H1 (cell line): Measurements from ENCODE around the gene ALS2CL. TPM values are rescaled to one million over a fixed set of nuclear protein-coding genes. Genes with fewer than 3 reads are reported as not detected.
A peak's percentile ranks its signal among the peaks of the same experiment; 100 is the strongest.

Experiments used
- CTCF ChIA-PET: fragments of 300-600 bp; sonication (Branson Sonifier 250); formaldehyde crosslinking; loops from one replicate; lab custom pipeline; 2021; ENCODE audit not compliant: partially characterized antibody; lab: Charles Lee
- POLR2A ChIA-PET: fragments of 300-600 bp; sonication (Branson Sonifier 250); formaldehyde crosslinking; loops from one replicate; lab custom pipeline; 2021; ENCODE audit warnings: inconsistent platforms; ENCODE audit not compliant: partially characterized antibody; lab: Charles Lee
- DNase-seq, 2 experiments: peaks; one replicate each; pipeline versions ENCODE4 v3.0.0 to v3.0.0-alpha.2; 2010 to 2022; ENCODE audit warnings: low spot score in 2 of 2, low read depth in 1 of 2, mixed read lengths in 1 of 2
- FAIRE-seq: peaks from 2 replicates; lab custom pipeline; 2011; peaks lifted over from hg19 to GRCh38; lab: Jason Lieb, UNC
- H2AFZ ChIP-seq: 2 replicates; pipeline ENCODE4 v1.8.1; 2012; ENCODE audit warnings: low read length, inconsistent platforms
- H2AK5ac ChIP-seq: 2 replicates; pipeline ENCODE4 v1.6.1; 2013; ENCODE audit warnings: low read depth, low read length
- H2BK120ac ChIP-seq: replicated peaks from 2 replicates; pipeline ENCODE3; 2013; ENCODE audit warnings: low read depth, low read length, inconsistent platforms
- H2BK12ac ChIP-seq: 2 replicates; pipeline ENCODE4 v1.6.1; 2013; ENCODE audit warnings: low read depth, low read length
- H2BK15ac ChIP-seq: 2 replicates; pipeline ENCODE4 v1.6.1; 2013; ENCODE audit warnings: low read length
- H2BK20ac ChIP-seq: 2 replicates; pipeline ENCODE4 v1.6.1; 2013; ENCODE audit warnings: low read length
- H2BK5ac ChIP-seq: 2 replicates; pipeline ENCODE4 v1.6.1; 2013; ENCODE audit warnings: low read depth, low read length
- H3K14ac ChIP-seq: 2 replicates; pipeline ENCODE4 v1.6.1; 2013; ENCODE audit warnings: inconsistent platforms; ENCODE audit not compliant: insufficient read length
- H3K18ac ChIP-seq: 2 replicates; pipeline ENCODE4 v1.6.1; 2013; ENCODE audit warnings: low read length; ENCODE audit errors: extremely low read depth
- H3K23ac ChIP-seq: 2 replicates; pipeline ENCODE4 v1.6.1; 2013; ENCODE audit warnings: inconsistent platforms; ENCODE audit not compliant: insufficient read length
- H3K23me2 ChIP-seq: 2 replicates; pipeline ENCODE4 v1.6.1; 2013; ENCODE audit warnings: low read depth, low read length
- H3K27ac ChIP-seq: 2 replicates; pipeline ENCODE4 v1.6.1; 2011; ENCODE audit warnings: low read depth, low read length, inconsistent platforms
- H3K27me3 ChIP-seq, 4 experiments: replicated peaks in 1 of 4; 1 replicate in 1 of 4; 2 replicates in 3 of 4; pipeline versions ENCODE4 v1.6.1 to v1.8.1; 2011 to 2013; ENCODE audit warnings: low read length in 3 of 4, mild to moderate bottlenecking in 3 of 4, inconsistent platforms in 2 of 4, mixed read lengths in 2 of 4, moderate library complexity in 1 of 4; ENCODE audit not compliant: control insufficient read depth in 3 of 4, insufficient read depth in 3 of 4; ENCODE audit errors: extremely low read depth in 1 of 4
- H3K36me3 ChIP-seq, 4 experiments: 2 replicates each; pipeline versions ENCODE4 v1.6.1 to v1.8.1; 2011 to 2013; ENCODE audit warnings: mild to moderate bottlenecking in 4 of 4, low read length in 3 of 4, moderate library complexity in 2 of 4, control low read depth in 1 of 4, inconsistent platforms in 1 of 4; ENCODE audit not compliant: insufficient read depth in 4 of 4, control insufficient read depth in 2 of 4
- H3K4ac ChIP-seq: replicated peaks from 2 replicates; pipeline ENCODE3; 2013; ENCODE audit warnings: low read length, low read depth, mixed read lengths, inconsistent platforms; ENCODE audit not compliant: insufficient read length
- H3K4me1 ChIP-seq, 4 experiments: replicated peaks in 1 of 4; 1 replicate in 1 of 4; 2 replicates in 3 of 4; pipeline versions ENCODE4 v1.6.1 to v1.8.1; 2011 to 2013; ENCODE audit warnings: low read length in 3 of 4, inconsistent platforms in 2 of 4, mixed read lengths in 1 of 4; ENCODE audit not compliant: insufficient read depth in 4 of 4, control insufficient read depth in 3 of 4
- H3K4me2 ChIP-seq, 2 experiments: 2 replicates each; pipeline versions ENCODE4 v1.6.1 to v1.8.1; 2011 to 2013; ENCODE audit warnings: low read depth in 2 of 2, low read length in 2 of 2, control low read depth in 1 of 2, inconsistent platforms in 1 of 2, mild to moderate bottlenecking in 1 of 2; ENCODE audit not compliant: insufficient read depth in 1 of 2
- H3K4me3 ChIP-seq, 4 experiments: fragments of 200-600, 300-600 bp in 1 of 4; sonication (generic), shearing (Covaris generic), sonication (Bioruptor Twin) in 1 of 4; 2 replicates each; pipeline versions ENCODE4 v1.5.1 to v1.8.1; 2011 to 2016; ENCODE audit warnings: low read length in 4 of 4, low read depth in 3 of 4, control low read depth in 2 of 4, inconsistent platforms in 2 of 4, mild to moderate bottlenecking in 2 of 4, mixed read lengths in 1 of 4, moderate library complexity in 1 of 4; ENCODE audit not compliant: insufficient read depth in 2 of 4; ENCODE audit errors: extremely low read depth in 1 of 4
- H3K56ac ChIP-seq: replicated peaks from 2 replicates; pipeline ENCODE3; 2013; ENCODE audit warnings: low read depth, mild to moderate bottlenecking, mixed read lengths, low read length, inconsistent platforms; ENCODE audit not compliant: insufficient read length
- H3K79me1 ChIP-seq: 2 replicates; pipeline ENCODE4 v1.6.1; 2013; ENCODE audit warnings: low read depth, low read length, control low read depth
- H3K79me2 ChIP-seq, 2 experiments: 2 replicates each; pipeline versions ENCODE4 v1.6.1 to v1.8.1; 2012 to 2013; ENCODE audit warnings: low read length in 2 of 2, mild to moderate bottlenecking in 2 of 2, inconsistent platforms in 1 of 2; ENCODE audit not compliant: insufficient read depth in 2 of 2, control insufficient read depth in 1 of 2
- H3K9ac ChIP-seq, 4 experiments: replicated peaks in 1 of 4; 1 replicate in 1 of 4; 2 replicates in 3 of 4; pipeline versions ENCODE4 v1.6.1 to v1.8.1; 2011 to 2013; ENCODE audit warnings: low read depth in 3 of 4, low read length in 3 of 4, control low read depth in 2 of 4, mild to moderate bottlenecking in 2 of 4, moderate library complexity in 2 of 4, inconsistent platforms in 1 of 4; ENCODE audit errors: extremely low read depth in 1 of 4
- H3K9me3 ChIP-seq, 2 experiments: 2 replicates each; pipeline versions ENCODE4 v1.6.1 to v1.8.1; 2012 to 2013; ENCODE audit warnings: mild to moderate bottlenecking in 2 of 2, moderate library complexity in 2 of 2, control low read depth in 1 of 2, inconsistent platforms in 1 of 2, low read depth in 1 of 2, low read length in 1 of 2, mixed read lengths in 1 of 2; ENCODE audit not compliant: insufficient read depth in 2 of 2
- H4K20me1 ChIP-seq, 2 experiments: replicated peaks in 1 of 2; 2 replicates each; pipeline versions ENCODE3 to v1.8.1; 2011 to 2013; ENCODE audit warnings: inconsistent platforms in 2 of 2, low read length in 2 of 2, mild to moderate bottlenecking in 1 of 2; ENCODE audit not compliant: insufficient read depth in 2 of 2, control insufficient read depth in 1 of 2
- H4K5ac ChIP-seq: 2 replicates; pipeline ENCODE4 v1.6.1; 2013; ENCODE audit warnings: low read length, low read depth, mixed read lengths, inconsistent platforms; ENCODE audit not compliant: insufficient read length
- H4K8ac ChIP-seq: 2 replicates; pipeline ENCODE4 v1.8.0; 2013; ENCODE audit warnings: mild to moderate bottlenecking, moderate library complexity, low read length, inconsistent platforms; ENCODE audit not compliant: insufficient read depth; ENCODE audit errors: extremely low read depth
- H4K91ac ChIP-seq: replicated peaks from 2 replicates; pipeline ENCODE3; 2013; ENCODE audit warnings: low read length, mixed read lengths, inconsistent platforms; ENCODE audit not compliant: insufficient read length
- BACH1 ChIP-seq: IDR thresholded peaks from 2 replicates; pipeline ENCODE4 v1.6.1; 2012; ENCODE audit warnings: low read length, improper control_type of control experiment
- BCL11A ChIP-seq, 2 experiments: IDR thresholded peaks; one replicate each; pipeline ENCODE4 v1.6.1; 2011; ENCODE audit warnings: low read depth in 2 of 2, low read length in 2 of 2, mild to moderate bottlenecking in 2 of 2
- BRCA1 ChIP-seq: IDR thresholded peaks from 2 replicates; pipeline ENCODE4 v1.6.1; 2012; ENCODE audit warnings: low read depth, low read length, improper control_type of control experiment
- CBX5 ChIP-seq: fragments of 300-800, 300-1000 bp; sonication (generic); IDR thresholded peaks from 2 replicates; pipeline ENCODE4 v1.7.1; 2016; ENCODE audit warnings: antibody characterized with exemption, low read length, low read depth
- CHD1 ChIP-seq: IDR thresholded peaks from 2 replicates; pipeline ENCODE4 v1.6.1; 2012; ENCODE audit warnings: low read depth, low read length, improper control_type of control experiment
- CREB1 ChIP-seq: IDR thresholded peaks from 2 replicates; pipeline ENCODE4 v1.6.1; 2012; ENCODE audit warnings: inconsistent platforms
- GABPA ChIP-seq: IDR thresholded peaks from 2 replicates; pipeline ENCODE4 v1.6.1; 2011; ENCODE audit warnings: mild to moderate bottlenecking, low read length, moderate library complexity, borderline replicate concordance; ENCODE audit not compliant: insufficient read depth
- HDAC2 ChIP-seq, 2 experiments: fragments of 300-600 bp in 1 of 2; sonication (generic) in 1 of 2; IDR thresholded peaks; 2 replicates each; pipeline ENCODE4 v1.6.1; 2011 to 2012; ENCODE audit warnings: low read depth in 2 of 2, low read length in 2 of 2, mild to moderate bottlenecking in 2 of 2, moderate library complexity in 2 of 2, borderline replicate concordance in 1 of 2, inconsistent platforms in 1 of 2
- KDM5A ChIP-seq: fragments of 200-600 bp; IDR thresholded peaks from 2 replicates; pipeline ENCODE4 v1.7.1; 2012; ENCODE audit warnings: mild to moderate bottlenecking, low read length, inconsistent platforms, mixed read lengths
- POLR2A ChIP-seq, 2 experiments: IDR thresholded peaks; 1 replicate in 1 of 2; 2 replicates in 1 of 2; pipeline ENCODE4 v1.6.1; 2011; ENCODE audit warnings: low read depth in 2 of 2, low read length in 2 of 2, mild to moderate bottlenecking in 2 of 2; ENCODE audit errors: control extremely low read depth in 1 of 2
- POU5F1 ChIP-seq: IDR thresholded peaks from 2 replicates; pipeline ENCODE4 v1.6.1; 2011; ENCODE audit warnings: low read depth, mild to moderate bottlenecking, low read length, moderate library complexity
- SP4 ChIP-seq: IDR thresholded peaks from 2 replicates; pipeline ENCODE4 v1.6.1; 2012; ENCODE audit warnings: low read length, inconsistent platforms
- TBP ChIP-seq: IDR thresholded peaks from 2 replicates; pipeline ENCODE4 v1.6.1; 2011; ENCODE audit warnings: low read depth, low read length, improper control_type of control experiment
- WGBS, 2 experiments: shearing (Covaris generic) in 1 of 2; methylation state at CpG; one replicate each; pipeline versions ENCODE4 v1.1.6 to v1.1.7; 2013 to 2015; ENCODE audit warnings: low lambda C conversion rate in 2 of 2, mixed read lengths in 2 of 2, inconsistent platforms in 1 of 2, low coverage in 1 of 2, missing lambda C conversion rate in 1 of 2; ENCODE audit not compliant: insufficient replicate concordance in 2 of 2, insufficient coverage in 1 of 2, insufficient read length in 1 of 2; ENCODE audit errors: extremely low coverage in 1 of 2, missing lambda C conversion rate in 1 of 2; 5-methylcytosine and 5-hydroxymethylcytosine counted together
- polyA plus RNA-seq, 7 experiments: library from polyadenylated mRNA; depleted of rRNA in 3 of 7; stranded (reverse) in 5 of 7; unstranded in 2 of 7; fragments of >200 nt in 5 of 7; fragments of 200-250 nt in 2 of 7; gene quantifications; 1 replicate in 5 of 7; 2 replicates in 1 of 7; 4 replicates in 1 of 7; pipeline versions ENCODE4 v1.2.1 to v1.2.3, GENCODE V29; 2011 to 2013; ENCODE audit warnings: missing spikeins in 2 of 7, mixed read lengths in 2 of 7
- total RNA-seq: library from RNA; stranded (reverse); fragmentation: NEBNext Ultra II Directional; extraction: Animal tissue kit (Norgen Biotek cat#: 25700); gene quantifications from 2 replicates; pipeline ENCODE4 v1.2.1, GENCODE V29; 2021
- TF ChIP-seq, protein P1 (sequence below): IDR thresholded peaks from 2 replicates; pipeline ENCODE4 v1.6.1; 2012; ENCODE audit warnings: inconsistent platforms

ALS2CL gene
- total and polyA plus RNA-seq, 2 of the 8 experiments (the other 6 are each of a cell fraction or from before 2014, with no cell fraction given), result 4.8 to 5.4 TPM

GRCh38 chr3:46627078-46627477 lies 66.4 kb downstream of the ALS2CL start:
- Histone ChIP-seq H4K91ac (no peak overlapping the region), H2BK15ac (peak overlapping the region; percentile 90; the same call in 1 of the 2 replicates), H2BK20ac (peak overlapping the region; percentile 62; the same call in 1 of the 2 replicates), H3K9me3 (no peaks in the 10 kb centered on the region), H2AFZ (no peak overlapping the region), H2BK5ac (peak overlapping the region; percentile 60; the same call in 1 of the 2 replicates), H3K18ac (peak overlapping the region; percentile 48; the same call in 1 of the 2 replicates), H3K14ac (no peak overlapping the region), H3K79me1 (no peaks in the 10 kb centered on the region), H3K23me2 (no peaks in the 10 kb centered on the region; the same call in 1 of the 2 replicates), H3K4me2 (no peak overlapping the region), H4K5ac (no peak overlapping the region), H4K20me1 (no peaks in the 10 kb centered on the region), H3K27me3 (no peaks in the 10 kb centered on the region), H2BK12ac (peak overlapping the region; percentile 91), H3K79me2 (no peaks in the 10 kb centered on the region), H2BK120ac (no peak overlapping the region), H2AK5ac (peak overlapping the region; percentile 67; the same call in 1 of the 2 replicates), H3K23ac (no peak overlapping the region), H3K4me1 (peaks cover 6 to 17% (median 8%) of the 10 kb centered on the region in 4 experiments; a peak in 6 of 7 replicates), H3K4ac (peak overlapping the region; percentile 25), H3K27ac (no peak overlapping the region), H4K8ac (no peak overlapping the region), H3K4me3 (no peak overlapping the region), H3K56ac (no peak overlapping the region), H3K9ac (no peak overlapping the region), H3K36me3 (no peaks in the 10 kb centered on the region)
- WGBS, 2 experiments, result 94% methylated on average over 1 of the region's 1 CpG; no CpG with 5 or more reads in 1 of the 2 experiments
- DNase-seq (no peak), FAIRE-seq (no peak)
- ChIA-PET CTCF (interaction anchor here (0.8 to 5.9 kb wide), 11 partner anchors 12 to 140 kb away, joined by 3 to 82 read pairs (median 7); partner anchors contain the start of genes ALS2CL, FAM240A, PRSS50 and RTP3), POLR2A (interaction anchor here (1.0 to 6.3 kb wide), 3 partner anchors 42 to 125 kb away, joined by 4 to 64 read pairs (median 4); no protein-coding TSS in a partner anchor)
- no peak for TF ChIP-seq HDAC2 (IDR thresholded peaks at IDR 0.05; ENCODE audit: borderline replicate concordance in 1 of 2, low read depth in 2 of 2, low read length in 2 of 2)
- TF ChIP-seq CHD1, result no peak
- TF ChIP-seq BACH1, result no peak
- TF ChIP-seq POLR2A (IDR thresholded peaks at IDR 0.05; ENCODE audit: control extremely low read depth in 1 of 2, low read depth in 2 of 2, low read length in 2 of 2), result no peak
- TF ChIP-seq CREB1, result no peak
- TF ChIP-seq KDM5A, result no peak
- TF ChIP-seq TBP, result no peak
- TF ChIP-seq GABPA, result no peak
- TF ChIP-seq SP4, result no peak
- TF ChIP-seq CBX5, result no peak
- no peak for TF ChIP-seq POU5F1
- TF ChIP-seq BCL11A (IDR thresholded peaks at IDR 0.05; ENCODE audit: low read depth in 2 of 2, low read length in 2 of 2), result no peak
- no peak for TF ChIP-seq BRCA1
- TF ChIP-seq, protein P1, sequence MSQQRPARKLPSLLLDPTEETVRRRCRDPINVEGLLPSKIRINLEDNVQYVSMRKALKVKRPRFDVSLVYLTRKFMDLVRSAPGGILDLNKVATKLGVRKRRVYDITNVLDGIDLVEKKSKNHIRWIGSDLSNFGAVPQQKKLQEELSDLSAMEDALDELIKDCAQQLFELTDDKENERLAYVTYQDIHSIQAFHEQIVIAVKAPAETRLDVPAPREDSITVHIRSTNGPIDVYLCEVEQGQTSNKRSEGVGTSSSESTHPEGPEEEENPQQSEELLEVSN, result no peak
